ENCODE results near the gene APBA3. TPM values are rescaled to one million over a fixed set of nuclear protein-coding genes. Genes with fewer than 3 reads are reported as not detected.

The APBA3 gene
- polyA plus RNA-seq, 1 donor (not counting 4 experiments of a cell fraction or from before 2014, with no cell fraction given): 6.7 TPM

DNA sequence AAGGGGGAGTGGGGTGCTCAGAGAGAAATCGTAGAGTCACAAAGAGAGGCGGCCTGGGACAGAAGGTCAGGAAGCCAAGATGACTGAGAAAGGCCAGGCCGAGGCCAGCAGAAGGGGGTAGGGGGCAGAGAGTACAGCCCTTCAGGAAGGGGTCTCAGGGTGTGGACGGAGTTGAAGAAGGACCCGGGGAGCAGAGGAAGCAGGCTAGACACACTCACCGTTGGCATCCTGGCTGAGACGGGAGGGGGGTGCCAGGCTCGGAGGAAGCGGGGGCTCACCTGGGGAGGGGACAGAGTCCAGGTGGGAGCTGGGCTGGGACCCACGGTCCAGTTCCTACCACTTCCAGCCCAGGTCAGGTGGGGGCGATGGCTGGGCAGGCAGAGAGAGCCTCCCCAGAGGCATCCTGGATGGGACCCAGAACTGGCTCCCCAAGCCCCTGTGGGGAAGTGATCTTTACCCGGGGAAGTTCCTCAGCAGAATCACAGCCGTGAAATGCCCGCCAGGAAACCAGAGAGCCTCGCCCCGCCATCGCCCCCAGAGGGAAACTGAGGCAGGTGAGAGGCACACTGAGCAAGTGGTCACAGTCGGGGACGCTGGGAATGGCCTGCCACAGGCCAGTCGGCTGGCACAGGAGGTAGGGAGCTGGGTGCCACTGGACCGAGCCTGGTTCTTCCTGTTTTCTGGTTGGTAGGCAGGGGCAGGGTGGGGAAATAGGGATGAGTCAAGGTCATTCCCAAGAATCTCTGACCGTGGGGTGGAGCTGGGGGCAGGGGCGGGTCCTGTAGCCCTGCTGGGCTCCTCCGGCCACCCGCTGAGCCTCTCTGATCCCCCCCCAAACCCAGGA is 23.3 kb upstream of the APBA3 start:
- no peaks in the 10 kb centered on the region for H4K20me1 ChIP-seq (ENCODE audit: control insufficient read depth, extremely low read depth, insufficient read depth, low read length)
- H3K36me3 ChIP-seq (ENCODE audit: control insufficient read depth in 2 of 2, extremely low read depth in 1 of 2, insufficient read depth in 2 of 2, low read length in 2 of 2): no peaks in the 10 kb centered on the region
- H3K9ac ChIP-seq (ENCODE audit: control insufficient read depth, extremely low read depth, insufficient read depth, low read length): no peak overlapping the region
- H2AFZ ChIP-seq (ENCODE audit: control insufficient read depth, low read length): no peak overlapping the region
- no peak for FAIRE-seq
- H3K79me2 ChIP-seq (ENCODE audit: control insufficient read depth, insufficient read depth, low read length): no peaks in the 10 kb centered on the region
- no peak overlapping the region for H3K4me2 ChIP-seq (ENCODE audit: control insufficient read depth, extremely low read depth, insufficient read depth, low read depth, low read length)
- TF ChIP-seq, protein P1, sequence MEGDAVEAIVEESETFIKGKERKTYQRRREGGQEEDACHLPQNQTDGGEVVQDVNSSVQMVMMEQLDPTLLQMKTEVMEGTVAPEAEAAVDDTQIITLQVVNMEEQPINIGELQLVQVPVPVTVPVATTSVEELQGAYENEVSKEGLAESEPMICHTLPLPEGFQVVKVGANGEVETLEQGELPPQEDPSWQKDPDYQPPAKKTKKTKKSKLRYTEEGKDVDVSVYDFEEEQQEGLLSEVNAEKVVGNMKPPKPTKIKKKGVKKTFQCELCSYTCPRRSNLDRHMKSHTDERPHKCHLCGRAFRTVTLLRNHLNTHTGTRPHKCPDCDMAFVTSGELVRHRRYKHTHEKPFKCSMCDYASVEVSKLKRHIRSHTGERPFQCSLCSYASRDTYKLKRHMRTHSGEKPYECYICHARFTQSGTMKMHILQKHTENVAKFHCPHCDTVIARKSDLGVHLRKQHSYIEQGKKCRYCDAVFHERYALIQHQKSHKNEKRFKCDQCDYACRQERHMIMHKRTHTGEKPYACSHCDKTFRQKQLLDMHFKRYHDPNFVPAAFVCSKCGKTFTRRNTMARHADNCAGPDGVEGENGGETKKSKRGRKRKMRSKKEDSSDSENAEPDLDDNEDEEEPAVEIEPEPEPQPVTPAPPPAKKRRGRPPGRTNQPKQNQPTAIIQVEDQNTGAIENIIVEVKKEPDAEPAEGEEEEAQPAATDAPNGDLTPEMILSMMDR (optimal IDR thresholded peaks at IDR 0.05 in 1 of 3, IDR thresholded peaks at IDR 0.05 in 1 of 3, conservative IDR thresholded peaks at IDR 0.05 in 1 of 3; ENCODE audit: extremely low read depth in 1 of 3, insufficient read depth in 2 of 3, low read length in 3 of 3): no peak
- peak; percentile 28 for TF ChIP-seq EZH2 (IDR thresholded peaks at IDR 0.05; ENCODE audit: low read length)
- H3K4me3 ChIP-seq (ENCODE audit: control insufficient read depth in 2 of 3, extremely low read depth in 1 of 3, insufficient read depth in 2 of 3, low read depth in 1 of 3, low read length in 3 of 3): no peak overlapping the region
- dilution Hi-C loops (cut with MboI; ENCODE audit: extremely low pct_ligation_motif_present, low sequenced_read_pairs): no loop called here
- H3K9me1 ChIP-seq (ENCODE audit: control insufficient read depth, extremely low read depth, insufficient read depth, low read length): no peaks in the 10 kb centered on the region
- H3K4me1 ChIP-seq (ENCODE audit: control insufficient read depth, extremely low read depth, insufficient read depth, low read length): no peaks in the 10 kb centered on the region
- H3K9me3 ChIP-seq (ENCODE audit: control insufficient read depth, low read depth, low read length): peaks cover 6% of the 10 kb centered on the region
- no peak overlapping the region for H3K27ac ChIP-seq (ENCODE audit: control insufficient read depth, insufficient read depth, low read length)
- no peak for DNase-seq (ENCODE audit: low read depth, low spot score)
- peaks cover 37% of the 10 kb centered on the region for H3K27me3 ChIP-seq (ENCODE audit: control insufficient read depth, extremely low read depth, insufficient read depth, low read length)

DNA sequence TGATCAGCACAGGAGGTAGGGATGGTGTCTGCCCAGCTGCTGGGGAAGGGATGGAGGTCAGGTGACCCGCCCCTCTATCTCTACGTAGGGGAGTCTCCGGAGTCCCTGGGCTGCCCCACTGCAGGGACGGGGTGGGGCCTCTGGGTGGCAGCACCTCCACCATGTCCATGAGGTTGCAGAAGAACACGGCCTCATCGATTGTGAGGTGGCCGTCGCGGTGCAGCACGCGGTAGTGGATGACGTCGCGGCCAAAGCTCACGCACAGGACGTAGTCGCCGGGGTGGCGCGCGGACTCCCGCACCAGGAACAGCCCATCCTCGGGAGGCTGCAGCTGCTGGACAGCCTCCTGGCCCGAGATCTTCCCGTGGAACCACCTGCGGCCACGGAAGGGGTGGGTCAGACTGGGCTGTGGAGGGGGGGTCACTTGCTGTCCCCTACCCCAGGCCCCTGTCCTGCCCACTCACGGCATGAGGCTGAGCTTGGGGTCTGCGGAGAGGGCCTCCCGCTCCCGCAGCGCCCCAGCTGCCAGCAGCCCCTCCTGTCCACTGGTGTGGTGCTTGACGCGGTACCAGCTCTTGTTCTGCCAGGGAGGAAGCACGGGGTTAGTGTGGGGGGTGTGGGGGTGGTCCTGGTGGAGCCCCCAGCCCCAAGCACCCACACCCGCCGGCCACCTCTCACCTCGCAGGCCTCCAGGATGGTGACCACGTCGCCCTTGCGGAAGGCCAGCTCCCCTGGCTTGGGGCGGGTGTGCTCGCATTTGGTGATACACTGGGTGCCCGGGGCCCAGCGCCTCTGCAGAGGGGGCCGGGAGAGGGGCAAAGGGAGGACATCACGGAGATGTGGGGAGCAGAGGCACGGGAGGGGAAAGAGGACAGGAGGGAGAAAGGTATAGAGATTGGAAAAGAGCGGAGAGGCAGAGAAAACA is 22.4 kb upstream of the APBA3 start:
- no peak overlapping the region for H2AFZ ChIP-seq (ENCODE audit: control insufficient read depth, low read length)
- H3K9me1 ChIP-seq (ENCODE audit: control insufficient read depth, extremely low read depth, insufficient read depth, low read length): no peaks in the 10 kb centered on the region
- H3K4me3 ChIP-seq (ENCODE audit: control insufficient read depth in 2 of 3, extremely low read depth in 1 of 3, insufficient read depth in 2 of 3, low read depth in 1 of 3, low read length in 3 of 3): no peak overlapping the region
- H3K4me1 ChIP-seq (ENCODE audit: control insufficient read depth, extremely low read depth, insufficient read depth, low read length): no peaks in the 10 kb centered on the region
- DNase-seq (ENCODE audit: low read depth, low spot score) (no peak), FAIRE-seq (no peak)
- no peaks in the 10 kb centered on the region for H4K20me1 ChIP-seq (ENCODE audit: control insufficient read depth, extremely low read depth, insufficient read depth, low read length)
- no peak overlapping the region for H3K4me2 ChIP-seq (ENCODE audit: control insufficient read depth, extremely low read depth, insufficient read depth, low read depth, low read length)
- H3K9me3 ChIP-seq (ENCODE audit: control insufficient read depth, low read depth, low read length): peaks cover 6% of the 10 kb centered on the region
- no peaks in the 10 kb centered on the region for H3K36me3 ChIP-seq (ENCODE audit: control insufficient read depth in 2 of 2, extremely low read depth in 1 of 2, insufficient read depth in 2 of 2, low read length in 2 of 2)
- TF ChIP-seq EZH2 (IDR thresholded peaks at IDR 0.05; ENCODE audit: low read length): no peak
- TF ChIP-seq, protein P1 (optimal IDR thresholded peaks at IDR 0.05 in 1 of 3, IDR thresholded peaks at IDR 0.05 in 1 of 3, conservative IDR thresholded peaks at IDR 0.05 in 1 of 3; ENCODE audit: extremely low read depth in 1 of 3, insufficient read depth in 2 of 3, low read length in 3 of 3): peak in 2 of 3 experiments; percentile 32 to 53
- H3K79me2 ChIP-seq (ENCODE audit: control insufficient read depth, insufficient read depth, low read length): no peaks in the 10 kb centered on the region
- H3K27ac ChIP-seq (ENCODE audit: control insufficient read depth, insufficient read depth, low read length): no peak overlapping the region
- H3K9ac ChIP-seq (ENCODE audit: control insufficient read depth, extremely low read depth, insufficient read depth, low read length): no peak overlapping the region
- peaks cover 32% of the 10 kb centered on the region for H3K27me3 ChIP-seq (ENCODE audit: control insufficient read depth, extremely low read depth, insufficient read depth, low read length)
- dilution Hi-C loops (cut with MboI; ENCODE audit: extremely low pct_ligation_motif_present, low sequenced_read_pairs): no loop called here
